Measurements from ENCODE around the gene SULT6B1. TPM values are rescaled to one million over a fixed set of nuclear protein-coding genes. Genes with fewer than 3 reads are reported as not detected.
A peak's percentile ranks its signal among the peaks of the same experiment; 100 is the strongest.

SULT6B1 gene
- total RNA-seq (not detected), total RNA-seq (0 to 0.10 (median 0) reads per million in 29 experiments)
- not detected for total RNA-seq (2013)

- ChIA-PET POLR2A (interaction anchor here in 1 of 2 donors (0.6 kb wide), 1 partner anchor 39 kb away, joined by 3 read pairs; no protein-coding TSS in a partner anchor), CTCF (no interaction called here)
- Mint-ChIP-seq H3K4me1 (no peaks in the 10 kb centered on the region), H3K9me3 (no peaks in the 10 kb centered on the region), H3K27ac (no peak within 1 kb of the TSS), H3K4me3 (no peak within 1 kb of the TSS), H3K36me3 (no peaks in the 10 kb centered on the region), H3K27me3 (peaks cover 6 to 10% of the 10 kb centered on the region in 2 donors)
- H3K4me1 ChIP-seq (ENCODE audit: control insufficient read depth in 1 of 2, extremely low read depth in 1 of 2, insufficient read depth in 2 of 2, low read length in 2 of 2) = no peaks in the 10 kb centered on the region
- no peak for DNase-seq
- no peaks in the 10 kb centered on the region for H3K9me3 ChIP-seq
- ATAC-seq (replicated peaks in 1 of 4) = no peak
- no peaks in the 10 kb centered on the region for H3K36me3 ChIP-seq (ENCODE audit: control insufficient read depth in 2 of 2, extremely low read depth in 1 of 2, insufficient read depth in 1 of 2, low read length in 1 of 2)
- H3K4me3 ChIP-seq (ENCODE audit: control insufficient read depth in 1 of 2, extremely low read depth in 1 of 2, low read length in 1 of 2) = no peak within 1 kb of the TSS
- no peak within 1 kb of the TSS for H3K27ac ChIP-seq (ENCODE audit: low read length)
- WGBS (ENCODE audit: insufficient coverage) = no CpG with 5 or more reads among the region's 2 CpGs
- H3K27me3 ChIP-seq (replicated peaks in 1 of 2; ENCODE audit: control insufficient read depth in 2 of 2, extremely low read depth in 1 of 2, insufficient read depth in 2 of 2, low read length in 1 of 2) = peaks cover 0 to 2% of the 10 kb centered on the region in 2 experiments
Measured at GRCh38 chr2:37188570-37188969, at the start of gene SULT6B1. TSS of gene SULT6B1 (minus strand) at chr2:37188670. CDS start at chr2:37188640, 30 bp downstream.

GRCh38 chr2:37232131-37232933 is 43.9 kb upstream of the SULT6B1 start:
- Mint-ChIP-seq H3K4me1 (peaks cover 27 to 40% (median 32%) of the 10 kb centered on the region in 3 donors), H3K27me3 (no peaks in the 10 kb centered on the region), H3K27ac (no peak overlapping the region), H3K4me3 (no peak overlapping the region), H3K9me3 (no peaks in the 10 kb centered on the region), H3K36me3 (peaks cover 29% of the 10 kb centered on the region)
- Histone ChIP-seq H3K27me3 (replicated peaks in 1 of 2; ENCODE audit: control insufficient read depth in 2 of 2, extremely low read depth in 1 of 2, insufficient read depth in 2 of 2, low read length in 1 of 2) (no peaks in the 10 kb centered on the region), H3K27ac (ENCODE audit: low read length) (peak overlapping the region; percentile 89), H3K4me3 (ENCODE audit: control insufficient read depth in 1 of 2, extremely low read depth in 1 of 2, low read length in 1 of 2) (peak overlapping the region; percentile 76 to 93), H3K9me3 (no peaks in the 10 kb centered on the region), H3K4me1 (ENCODE audit: control insufficient read depth in 1 of 2, extremely low read depth in 1 of 2, insufficient read depth in 2 of 2, low read length in 2 of 2) (peaks cover 23 to 27% of the 10 kb centered on the region in 2 experiments), H3K36me3 (ENCODE audit: control insufficient read depth in 2 of 2, extremely low read depth in 1 of 2, insufficient read depth in 1 of 2, low read length in 1 of 2) (peaks cover 0 to 15% of the 10 kb centered on the region in 2 donors)
- ChIA-PET CTCF (interaction anchor here in 1 of 2 donors (0.6 kb wide), 1 partner anchor 101 kb away, joined by 3 read pairs; no protein-coding TSS in a partner anchor), POLR2A (interaction anchor here (0.6 to 1.8 kb wide), 9 partner anchors 9 to 1519 kb away, joined by 3 to 12 read pairs (median 3); partner anchors contain the start of genes CEBPZOS (in 1 of the 2) and SRSF7 (in 1 of the 2))
- 38% methylated on average over 13 of the region's 18 CpGs for WGBS (ENCODE audit: insufficient coverage)
- ATAC-seq (replicated peaks in 1 of 4) = peak in 1 of 4 experiments; percentile 3
- peak in 4 of 35 experiments; percentile 1 to 10 (median 3) for DNase-seq

GRCh38 chr2:37231241-37232130 is 43.0 kb upstream of the SULT6B1 start, which contains the start of the genes CEBPZ and NDUFAF7:
TSS of gene CEBPZ (minus strand) at chr2:37231596. CDS start at chr2:37231567, 29 bp downstream.
TSS of gene NDUFAF7 (plus strand) at chr2:37231658. CDS start at chr2:37231706, 48 bp downstream.
- Mint-ChIP-seq H3K4me3 (no peak within 1 kb of the TSS), H3K27ac (no peak within 1 kb of the TSS), H3K9me3 (no peaks in the 10 kb centered on the region), H3K36me3 (peaks cover 33% of the 10 kb centered on the region), H3K4me1 (peaks cover 34 to 48% (median 40%) of the 10 kb centered on the region in 3 donors), H3K27me3 (no peaks in the 10 kb centered on the region)
- Histone ChIP-seq H3K4me1 (ENCODE audit: control insufficient read depth in 1 of 2, extremely low read depth in 1 of 2, insufficient read depth in 2 of 2, low read length in 2 of 2) (peaks cover 23 to 27% of the 10 kb centered on the region in 2 experiments), H3K4me3 (ENCODE audit: control insufficient read depth in 1 of 2, extremely low read depth in 1 of 2, low read length in 1 of 2) (peak within 1 kb of the TSS; percentile 76 to 93), H3K27ac (ENCODE audit: low read length) (peak within 1 kb of the TSS; percentile 89), H3K27me3 (replicated peaks in 1 of 2; ENCODE audit: control insufficient read depth in 2 of 2, extremely low read depth in 1 of 2, insufficient read depth in 2 of 2, low read length in 1 of 2) (no peaks in the 10 kb centered on the region), H3K9me3 (no peaks in the 10 kb centered on the region), H3K36me3 (ENCODE audit: control insufficient read depth in 2 of 2, extremely low read depth in 1 of 2, insufficient read depth in 1 of 2, low read length in 1 of 2) (peaks cover 0 to 20% of the 10 kb centered on the region in 2 donors)
- ChIA-PET CTCF (interaction anchor here in 1 of 2 donors (0.6 kb wide), 1 partner anchor 102 kb away, joined by 3 read pairs; no protein-coding TSS in a partner anchor), POLR2A (interaction anchor here (0.5 to 1.8 kb wide), 10 partner anchors 8 to 1520 kb away, joined by 3 to 13 read pairs (median 3); partner anchors contain the start of genes CEBPZOS (in 1 of the 2) and SRSF7 (in 1 of the 2))
- ATAC-seq (replicated peaks in 1 of 4) (peak; percentile 93 to 94 (median 94)), DNase-seq (peak; percentile 74 to 92 (median 85))
- WGBS (ENCODE audit: insufficient coverage) = under 1% methylated on average over 70 of the region's 73 CpGs

- 0% methylated on average over 1 of the region's 8 CpGs for WGBS (ENCODE audit: insufficient coverage)
- H3K36me3 ChIP-seq (ENCODE audit: control insufficient read depth in 2 of 2, extremely low read depth in 1 of 2, insufficient read depth in 1 of 2, low read length in 1 of 2) = peaks cover 0 to 23% of the 10 kb centered on the region in 2 donors
- no peaks in the 10 kb centered on the region for H3K9me3 Mint-ChIP-seq
- ChIA-PET POLR2A (no interaction called here), CTCF (no interaction called here)
- no peaks in the 10 kb centered on the region for H3K9me3 ChIP-seq
- H3K36me3 Mint-ChIP-seq = peaks cover 32% of the 10 kb centered on the region
- H3K4me1 Mint-ChIP-seq = peaks cover 41 to 53% (median 46%) of the 10 kb centered on the region in 3 donors
- H3K4me3 Mint-ChIP-seq = no peak overlapping the region
- H3K27ac Mint-ChIP-seq = no peak overlapping the region
- DNase-seq (peak in 1 of 35 experiments; percentile 14), ATAC-seq (replicated peaks in 1 of 4) (no peak)
- no peaks in the 10 kb centered on the region for H3K27me3 Mint-ChIP-seq
- no peaks in the 10 kb centered on the region for H3K27me3 ChIP-seq (replicated peaks in 1 of 2; ENCODE audit: control insufficient read depth in 2 of 2, extremely low read depth in 1 of 2, insufficient read depth in 2 of 2, low read length in 1 of 2)
- peaks cover 23 to 27% of the 10 kb centered on the region in 2 experiments for H3K4me1 ChIP-seq (ENCODE audit: control insufficient read depth in 1 of 2, extremely low read depth in 1 of 2, insufficient read depth in 2 of 2, low read length in 2 of 2)
- peak overlapping the region; percentile 89 for H3K27ac ChIP-seq (ENCODE audit: low read length)
- peak overlapping the region; percentile 76 to 93 for H3K4me3 ChIP-seq (ENCODE audit: control insufficient read depth in 1 of 2, extremely low read depth in 1 of 2, low read length in 1 of 2)
Measured at GRCh38 chr2:37230581-37230980, 42.1 kb upstream of the SULT6B1 start.

- no peak overlapping the region for H3K4me3 Mint-ChIP-seq
- H3K36me3 Mint-ChIP-seq = peaks cover 27% of the 10 kb centered on the region
Measured at GRCh38 chr2:37228788-37229187, 40.3 kb upstream of the SULT6B1 start.

More at GRCh38 chr2:37228788-37229187, 40.3 kb upstream of the SULT6B1 start:
- ATAC-seq (replicated peaks in 1 of 4) = no peak
- Histone ChIP-seq H3K4me1 (ENCODE audit: control insufficient read depth in 1 of 2, extremely low read depth in 1 of 2, insufficient read depth in 2 of 2, low read length in 2 of 2) (peaks cover 24 to 27% of the 10 kb centered on the region in 2 experiments), H3K27me3 (replicated peaks in 1 of 2; ENCODE audit: control insufficient read depth in 2 of 2, extremely low read depth in 1 of 2, insufficient read depth in 2 of 2, low read length in 1 of 2) (no peaks in the 10 kb centered on the region), H3K4me3 (ENCODE audit: control insufficient read depth in 1 of 2, extremely low read depth in 1 of 2, low read length in 1 of 2) (no peak overlapping the region), H3K27ac (ENCODE audit: low read length) (no peak overlapping the region), H3K36me3 (ENCODE audit: control insufficient read depth in 2 of 2, extremely low read depth in 1 of 2, insufficient read depth in 1 of 2, low read length in 1 of 2) (peaks cover 0 to 27% of the 10 kb centered on the region in 2 donors), H3K9me3 (no peaks in the 10 kb centered on the region)
- CTCF ChIA-PET = no interaction called here
- WGBS (ENCODE audit: insufficient coverage) = no CpG with 5 or more reads among the region's 3 CpGs
- H3K27ac Mint-ChIP-seq = no peak overlapping the region
- DNase-seq = no peak
- H3K9me3 Mint-ChIP-seq = no peaks in the 10 kb centered on the region
- H3K27me3 Mint-ChIP-seq = no peaks in the 10 kb centered on the region
- peaks cover 43 to 55% (median 48%) of the 10 kb centered on the region in 3 donors for H3K4me1 Mint-ChIP-seq
- POLR2A ChIA-PET = interaction anchor here in 1 of 2 donors (0.7 kb wide), 1 partner anchor 32 kb away, joined by 3 read pairs; no protein-coding TSS in a partner anchor

Measured in T-cell (primary cell).